ENCODE data around the gene ZNF804B.

DNA sequence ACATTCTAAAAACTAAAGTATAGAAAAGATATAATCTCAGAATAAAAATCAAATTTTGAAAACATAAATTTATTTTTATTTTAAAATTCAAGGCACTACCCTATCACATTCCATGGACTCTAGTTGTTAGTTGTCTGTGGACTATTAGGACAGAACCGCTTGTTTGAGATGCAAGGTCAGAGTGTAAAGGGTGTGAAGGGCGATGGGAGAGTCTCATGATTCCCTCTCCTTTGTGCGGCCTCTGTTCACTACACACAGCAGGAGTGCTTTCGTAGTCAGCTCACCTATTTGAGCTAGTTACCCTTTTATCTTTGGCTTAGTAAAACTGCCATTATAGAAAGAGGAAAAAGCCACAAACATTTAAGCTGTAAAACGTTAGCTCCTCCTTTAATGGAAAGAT, 225.8 kb downstream of the ZNF804B start:
- TF ChIP-seq, protein P1, sequence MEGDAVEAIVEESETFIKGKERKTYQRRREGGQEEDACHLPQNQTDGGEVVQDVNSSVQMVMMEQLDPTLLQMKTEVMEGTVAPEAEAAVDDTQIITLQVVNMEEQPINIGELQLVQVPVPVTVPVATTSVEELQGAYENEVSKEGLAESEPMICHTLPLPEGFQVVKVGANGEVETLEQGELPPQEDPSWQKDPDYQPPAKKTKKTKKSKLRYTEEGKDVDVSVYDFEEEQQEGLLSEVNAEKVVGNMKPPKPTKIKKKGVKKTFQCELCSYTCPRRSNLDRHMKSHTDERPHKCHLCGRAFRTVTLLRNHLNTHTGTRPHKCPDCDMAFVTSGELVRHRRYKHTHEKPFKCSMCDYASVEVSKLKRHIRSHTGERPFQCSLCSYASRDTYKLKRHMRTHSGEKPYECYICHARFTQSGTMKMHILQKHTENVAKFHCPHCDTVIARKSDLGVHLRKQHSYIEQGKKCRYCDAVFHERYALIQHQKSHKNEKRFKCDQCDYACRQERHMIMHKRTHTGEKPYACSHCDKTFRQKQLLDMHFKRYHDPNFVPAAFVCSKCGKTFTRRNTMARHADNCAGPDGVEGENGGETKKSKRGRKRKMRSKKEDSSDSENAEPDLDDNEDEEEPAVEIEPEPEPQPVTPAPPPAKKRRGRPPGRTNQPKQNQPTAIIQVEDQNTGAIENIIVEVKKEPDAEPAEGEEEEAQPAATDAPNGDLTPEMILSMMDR (IDR thresholded peaks at IDR 0.05), result no peak
- TF ChIP-seq POLR2A (IDR thresholded peaks at IDR 0.05), result no peak

Data from esophagus squamous epithelium (tissue), 4 donors.